Measurements from ENCODE around the gene SLC9A3. TPM values are rescaled to one million over a fixed set of nuclear protein-coding genes. Genes with fewer than 3 reads are reported as not detected.
"Not testable (repeated sequence)": the region's sequence is repeated elsewhere in the genome, so short reads cannot be mapped to it uniquely, and the experiment has no call there.

The SLC9A3 gene
- total RNA-seq, 1 donor from 2014 or later = 537 TPM

DNA sequence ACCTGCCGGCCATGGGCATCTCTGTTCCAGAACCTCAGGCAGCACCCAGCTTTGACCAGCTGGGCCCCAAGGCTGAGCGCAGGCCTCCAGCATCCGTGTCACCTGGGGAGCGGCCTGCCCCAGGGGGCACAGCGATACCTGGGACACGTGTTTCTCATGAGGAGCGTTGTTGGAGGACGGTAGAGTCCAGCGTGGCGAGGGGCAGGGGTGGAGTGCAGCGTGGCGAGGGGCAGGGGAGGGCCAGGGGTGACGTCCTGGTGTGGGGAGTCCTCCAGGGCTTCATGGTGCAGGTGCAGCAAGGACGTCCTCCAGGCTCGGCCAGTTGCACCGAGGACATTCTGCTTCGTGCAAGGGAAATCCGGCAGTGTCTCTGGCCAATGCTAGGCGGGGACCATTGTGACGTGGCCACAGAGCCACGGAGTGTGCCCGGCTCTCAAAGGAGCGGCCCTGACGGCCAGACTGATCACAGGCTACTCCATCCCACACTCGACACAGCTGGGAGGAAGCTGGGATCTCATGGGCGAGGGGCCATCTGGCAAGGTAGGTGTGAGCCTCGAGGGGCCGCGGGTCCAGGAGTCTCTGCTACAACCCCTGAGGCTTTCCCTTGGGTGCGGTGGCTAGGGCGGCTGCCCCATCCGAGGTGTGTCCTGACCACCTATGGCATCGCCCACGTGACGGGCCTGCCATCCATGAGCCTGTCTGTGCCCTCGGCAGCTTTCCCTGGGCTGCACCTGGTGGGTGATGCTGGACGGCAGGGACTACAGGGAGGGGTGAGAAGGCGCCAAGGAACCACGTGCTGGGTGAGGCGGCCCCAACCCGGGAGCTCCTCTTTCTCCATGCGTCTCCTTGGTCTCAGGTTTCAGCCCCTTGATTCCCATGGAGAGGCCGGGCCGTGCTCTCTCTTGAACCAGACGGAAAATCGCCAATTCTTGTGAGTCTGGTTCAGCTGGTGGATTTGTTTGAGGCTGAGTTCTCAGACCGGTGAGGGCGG, 33.8 kb downstream of the SLC9A3 start:
- no peak for DNase-seq (ENCODE audit: low spot score)

DNA sequence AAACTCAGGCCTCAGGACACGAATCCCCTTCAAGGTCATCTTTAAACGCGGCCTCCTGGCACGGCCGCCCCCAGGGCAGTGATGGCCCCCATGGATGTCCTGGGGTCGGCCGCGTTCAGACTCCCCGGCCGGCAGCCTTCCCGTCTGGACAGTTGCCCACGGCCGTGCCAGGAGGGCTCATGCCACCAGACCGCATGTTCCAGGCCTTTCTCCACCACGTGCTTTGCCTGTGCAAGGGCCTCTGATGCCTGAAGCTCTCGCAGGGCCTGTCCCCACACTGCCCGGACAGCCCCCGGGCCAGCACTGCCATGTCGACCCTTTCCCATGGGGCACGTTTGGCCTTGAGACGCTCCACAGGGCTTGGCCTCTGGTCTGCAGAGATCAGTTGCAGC, 34.6 kb downstream of the SLC9A3 start:
- DNase-seq (ENCODE audit: low spot score) = no peak

DNA sequence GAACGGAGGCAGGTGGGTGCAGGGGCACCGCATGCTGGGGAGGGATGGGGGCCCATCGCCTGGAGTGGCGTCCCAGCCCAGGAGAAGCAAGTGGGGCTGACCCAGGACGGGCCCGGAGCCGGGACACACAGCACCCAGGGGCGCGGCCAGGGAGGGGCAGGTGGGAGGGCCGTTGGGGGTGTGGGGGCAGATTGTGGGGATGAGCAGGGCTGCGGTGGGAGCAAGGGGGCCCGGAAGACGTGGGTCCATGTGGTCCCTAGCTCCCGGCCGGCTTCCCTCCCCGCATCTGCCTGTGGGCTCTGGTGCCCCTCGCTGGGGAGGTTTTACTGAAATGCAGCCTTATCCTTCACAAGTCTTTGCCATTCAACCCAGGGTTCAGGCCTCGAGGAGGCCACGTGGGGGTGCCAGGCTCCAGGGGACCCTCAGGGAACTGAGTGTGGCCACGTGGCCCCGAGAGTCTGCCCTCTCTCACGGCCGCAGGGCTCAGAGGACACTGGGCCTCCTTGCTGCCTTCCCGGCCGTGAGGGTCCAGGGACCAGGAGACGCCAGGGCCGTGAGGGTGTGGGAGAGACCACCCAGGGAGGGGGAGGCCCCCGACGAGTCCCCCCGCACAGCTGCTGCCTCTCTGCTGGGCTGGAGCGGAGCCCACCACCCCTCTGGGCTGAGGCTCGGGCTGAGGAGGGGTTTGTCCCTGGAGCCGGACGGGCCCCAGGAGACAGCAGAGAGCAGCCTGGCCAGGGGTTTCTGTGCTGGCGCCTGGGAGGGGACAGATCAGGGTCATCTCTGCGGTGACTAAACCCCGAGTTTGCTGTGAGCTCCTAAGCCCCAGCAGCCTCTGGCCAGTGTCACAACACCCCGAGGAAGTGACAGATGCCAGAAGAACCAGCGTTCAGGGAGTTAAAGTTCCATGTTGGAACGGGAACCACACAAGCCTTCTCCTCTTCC, 35.2 kb downstream of the SLC9A3 start:
- DNase-seq (ENCODE audit: low spot score) = no peak

DNA sequence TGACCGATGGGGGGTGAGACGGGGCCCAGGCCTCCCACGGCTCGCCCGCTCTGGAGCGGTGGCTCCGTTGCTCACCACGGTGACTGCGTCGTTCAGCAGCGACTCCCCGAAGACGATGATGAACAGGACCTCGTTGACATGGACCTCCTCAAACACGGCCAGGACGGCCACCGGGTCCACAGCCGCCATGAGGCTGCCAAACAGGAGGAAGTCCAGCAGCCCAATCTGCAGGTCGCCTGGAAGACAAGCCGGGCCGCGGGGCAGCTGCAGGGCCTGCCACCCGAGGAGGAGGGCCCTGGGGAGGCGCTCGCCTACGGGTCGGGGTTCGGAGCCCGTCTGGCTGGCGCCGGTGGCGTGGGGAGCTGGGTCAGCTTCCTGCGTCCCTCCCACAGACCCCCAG, 36.0 kb downstream of the SLC9A3 start:
- DNase-seq (ENCODE audit: low spot score) = no peak

DNA sequence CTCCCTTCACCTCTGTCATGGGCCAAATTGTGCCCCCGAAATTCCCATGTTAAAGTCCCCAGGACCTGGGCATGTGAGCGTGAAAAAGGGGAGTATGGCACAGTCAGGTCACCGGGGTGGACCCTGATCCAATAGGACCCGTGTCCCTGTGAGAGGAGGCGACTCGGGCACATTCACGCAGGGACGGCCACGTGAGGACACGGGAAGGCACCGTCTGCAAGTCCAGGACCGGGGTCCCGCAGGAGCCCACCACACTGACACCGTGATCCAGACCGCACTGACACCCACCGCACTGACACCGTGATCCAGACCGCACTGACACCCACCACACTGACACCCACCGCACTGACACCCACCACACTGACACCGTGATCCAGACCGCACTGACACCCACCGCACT, 37.7 kb downstream of the SLC9A3 start:
- not testable (repeated sequence) for DNase-seq (ENCODE audit: low spot score)

DNA sequence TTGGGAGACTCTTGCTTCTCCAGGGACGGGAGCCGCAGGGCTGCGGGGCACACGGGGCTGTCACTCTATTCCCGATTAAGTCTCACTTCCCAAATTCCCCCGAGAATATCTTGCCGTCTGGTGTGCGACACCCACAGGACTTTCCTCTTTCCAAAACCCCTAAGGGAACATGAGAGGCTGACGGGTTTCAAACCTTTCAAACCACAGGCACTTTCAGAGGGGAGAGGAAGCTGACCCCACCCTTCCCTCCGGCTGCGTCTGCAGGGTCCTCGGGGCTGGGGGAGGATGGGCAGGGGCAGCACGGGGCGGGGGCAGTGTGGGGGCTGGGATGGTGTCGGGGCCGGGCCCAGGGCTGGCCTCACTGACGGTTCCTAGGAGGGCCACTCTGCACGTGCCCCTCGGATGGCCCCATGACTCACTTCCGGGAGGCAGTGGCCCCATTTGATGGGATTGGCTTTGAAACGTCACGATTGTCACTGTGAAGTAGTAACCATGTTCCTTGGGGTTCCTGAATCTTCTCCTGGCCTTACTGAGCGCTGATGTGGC, 38.2 kb downstream of the SLC9A3 start:
- DNase-seq (ENCODE audit: low spot score) = no peak

DNA sequence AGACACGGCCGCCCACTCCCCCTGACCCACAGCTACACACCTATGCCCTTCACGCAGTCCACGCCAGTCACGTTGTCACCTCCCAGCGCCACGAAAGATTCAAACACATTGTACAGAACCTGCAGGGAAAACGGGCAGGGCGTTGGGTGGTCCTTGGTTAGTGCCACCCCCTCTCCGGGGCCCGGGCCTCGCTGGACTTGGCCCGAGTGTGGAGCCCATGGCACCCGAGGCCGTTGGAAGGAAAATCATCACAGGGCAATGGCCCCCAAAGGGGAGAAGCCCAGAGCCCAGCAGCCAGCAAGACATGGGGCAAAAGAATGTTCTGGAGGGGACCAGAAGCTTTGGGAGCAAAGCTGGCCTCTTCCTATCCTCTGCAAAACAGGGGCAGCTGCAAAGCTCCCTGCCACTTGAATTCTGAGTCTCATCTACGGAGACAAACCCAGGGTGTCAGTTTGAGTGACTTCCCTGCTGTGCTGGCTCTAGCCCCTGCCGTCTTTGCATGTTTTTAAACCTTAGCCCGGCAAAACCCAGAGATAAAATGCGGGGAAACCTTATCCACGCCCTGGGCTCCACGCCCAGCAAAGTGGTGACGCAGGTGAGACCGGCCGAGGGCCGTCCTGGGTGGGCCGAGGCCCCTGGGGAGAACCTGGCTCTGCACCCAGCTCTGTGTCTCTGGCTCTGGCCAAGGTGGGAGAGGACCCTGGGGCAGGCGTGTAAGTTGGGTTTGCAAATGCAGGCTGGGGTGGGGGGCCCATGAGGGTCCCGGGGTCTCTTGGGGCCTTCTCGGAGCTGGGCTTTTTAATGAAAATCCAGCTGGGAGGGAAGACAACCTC, 38.9 kb downstream of the SLC9A3 start:
- DNase-seq (ENCODE audit: low spot score) = no peak

DNA sequence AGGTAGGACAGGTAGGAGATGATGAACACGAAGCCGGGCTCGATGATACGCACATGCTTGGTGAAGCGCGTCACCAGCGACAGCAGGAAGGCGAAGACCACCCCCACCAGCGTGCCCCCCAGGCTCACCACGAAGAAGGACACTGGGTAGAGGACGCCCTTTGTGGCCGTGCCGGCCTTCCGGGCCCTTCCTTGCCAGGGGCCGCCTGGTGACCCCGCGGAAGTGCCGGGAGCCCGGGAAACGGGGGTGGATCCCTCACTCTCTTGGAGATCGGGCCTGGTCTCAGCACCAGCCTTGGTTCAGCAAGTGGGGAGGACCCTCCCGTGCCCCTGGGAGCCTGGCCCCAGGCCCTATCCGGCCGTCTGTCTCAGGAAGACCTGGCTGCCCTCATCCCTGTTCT, 39.7 kb downstream of the SLC9A3 start:
- DNase-seq (ENCODE audit: low spot score) = no peak

DNA sequence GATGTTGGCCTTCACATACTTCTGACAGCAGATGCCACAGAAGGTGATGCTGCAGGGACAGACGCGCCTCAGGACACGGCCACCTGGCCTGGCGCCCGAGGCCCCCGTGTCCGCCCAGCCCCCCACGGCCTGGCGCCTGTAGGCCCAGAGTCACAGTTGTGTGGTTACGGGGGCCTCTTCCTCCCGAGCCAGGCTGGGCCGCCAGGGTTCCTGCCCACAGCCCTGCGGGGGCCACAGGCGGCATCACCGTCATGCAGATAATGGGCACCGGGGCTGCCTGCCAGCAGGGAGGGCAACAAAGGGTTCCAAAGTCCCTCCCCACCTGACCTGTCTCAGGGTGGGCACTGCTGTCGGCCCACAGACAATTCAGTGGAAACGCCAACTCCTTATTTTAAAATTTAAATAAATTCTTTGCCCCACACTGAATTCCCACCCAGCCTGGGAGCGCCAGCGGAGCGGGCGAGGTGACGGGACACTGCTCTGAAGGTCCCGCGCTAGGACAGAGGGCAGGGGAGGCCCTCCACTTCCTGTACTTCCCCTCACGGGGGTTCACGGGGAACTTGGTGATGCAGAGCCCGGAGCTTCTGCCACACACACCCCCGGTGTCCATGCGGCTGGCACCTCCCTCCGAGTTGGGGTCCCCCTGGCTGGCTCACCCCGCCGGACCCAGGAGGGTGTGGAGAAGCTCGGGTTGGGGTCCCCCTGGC, 40.7 kb downstream of the SLC9A3 start:
- DNase-seq (ENCODE audit: low spot score) = no peak

DNA sequence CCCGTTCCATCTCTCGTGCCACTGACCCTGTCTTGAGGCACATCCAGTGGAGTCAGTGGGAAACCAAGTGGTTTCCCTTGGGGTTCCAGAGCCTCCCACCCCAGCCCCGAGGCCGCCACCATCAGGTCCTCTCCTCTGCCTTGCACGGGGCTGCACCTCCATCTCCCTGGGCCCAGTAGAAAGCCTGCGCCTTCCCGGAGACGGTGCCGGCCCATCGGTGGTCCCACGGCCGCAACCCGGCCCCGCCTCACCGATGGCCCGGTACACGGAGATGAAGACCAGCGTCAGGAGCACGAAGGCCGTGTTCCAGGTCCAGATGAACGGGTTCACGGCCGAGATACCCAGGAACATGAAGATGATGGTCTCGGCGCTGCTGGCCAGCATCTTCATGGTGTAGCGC, 41.2 kb downstream of the SLC9A3 start:
- no peak for DNase-seq (ENCODE audit: low spot score)

DNA sequence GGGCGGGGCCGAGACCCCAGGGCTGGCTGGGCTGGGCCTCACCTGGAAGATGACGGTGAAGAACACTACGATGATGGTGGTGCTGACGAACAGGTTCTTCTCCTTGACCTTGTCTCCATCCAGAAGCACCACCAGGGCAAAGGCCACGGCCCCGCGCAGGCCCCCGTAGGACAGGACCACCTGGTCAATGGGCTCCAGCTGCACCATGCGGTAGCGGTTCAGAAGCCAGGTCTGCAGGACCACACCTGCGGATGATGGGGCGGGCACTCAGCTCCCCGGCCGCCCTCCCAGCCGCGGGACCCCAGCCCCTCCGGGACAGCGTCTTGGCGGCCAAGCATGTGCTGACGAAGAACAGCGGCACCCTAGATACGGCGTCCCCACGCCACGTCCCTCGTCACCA, 41.7 kb downstream of the SLC9A3 start:
- no peak for DNase-seq (ENCODE audit: low spot score)

DNA sequence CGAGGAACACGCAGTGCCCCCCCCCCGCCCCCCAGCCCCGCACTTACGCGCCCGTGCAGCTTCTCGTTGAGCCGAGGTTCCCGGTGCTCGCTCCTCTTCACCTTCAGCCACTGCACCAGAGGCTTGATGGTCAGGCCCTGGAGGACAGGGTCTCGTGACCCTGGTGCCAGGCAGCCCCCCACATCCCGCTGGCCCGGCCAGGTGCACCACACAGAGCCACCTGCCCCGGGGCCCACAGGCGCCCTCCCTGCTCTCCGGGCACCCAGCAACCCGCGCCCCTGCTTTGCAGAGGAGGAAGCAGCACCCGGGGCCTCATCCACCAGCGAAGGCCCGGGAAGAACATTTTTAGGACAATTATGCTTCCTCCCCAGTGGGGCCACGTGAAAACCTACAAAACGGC, 42.2 kb downstream of the SLC9A3 start:
- DNase-seq (ENCODE audit: low spot score) = no peak

DNA sequence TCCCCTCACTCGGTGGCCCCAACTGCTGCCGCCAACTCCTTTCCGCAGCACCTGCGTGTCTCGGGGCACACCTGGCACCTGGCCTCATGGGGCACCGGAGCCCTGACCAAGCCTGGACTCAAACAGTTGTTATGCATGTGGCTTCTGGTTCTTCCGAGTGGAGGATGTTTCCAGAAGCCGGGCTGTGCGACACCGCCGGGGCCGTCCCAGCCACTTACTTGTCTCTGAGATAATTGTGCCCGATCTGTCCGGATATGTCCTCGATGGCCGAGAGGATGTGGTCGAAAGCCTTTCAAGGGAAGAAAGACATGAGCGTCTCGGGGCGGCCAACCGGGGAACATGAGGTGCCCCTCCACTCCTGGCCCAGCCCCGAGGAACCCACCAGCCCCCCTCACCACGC, 42.9 kb downstream of the SLC9A3 start:
- no peak for DNase-seq (ENCODE audit: low spot score)

DNA sequence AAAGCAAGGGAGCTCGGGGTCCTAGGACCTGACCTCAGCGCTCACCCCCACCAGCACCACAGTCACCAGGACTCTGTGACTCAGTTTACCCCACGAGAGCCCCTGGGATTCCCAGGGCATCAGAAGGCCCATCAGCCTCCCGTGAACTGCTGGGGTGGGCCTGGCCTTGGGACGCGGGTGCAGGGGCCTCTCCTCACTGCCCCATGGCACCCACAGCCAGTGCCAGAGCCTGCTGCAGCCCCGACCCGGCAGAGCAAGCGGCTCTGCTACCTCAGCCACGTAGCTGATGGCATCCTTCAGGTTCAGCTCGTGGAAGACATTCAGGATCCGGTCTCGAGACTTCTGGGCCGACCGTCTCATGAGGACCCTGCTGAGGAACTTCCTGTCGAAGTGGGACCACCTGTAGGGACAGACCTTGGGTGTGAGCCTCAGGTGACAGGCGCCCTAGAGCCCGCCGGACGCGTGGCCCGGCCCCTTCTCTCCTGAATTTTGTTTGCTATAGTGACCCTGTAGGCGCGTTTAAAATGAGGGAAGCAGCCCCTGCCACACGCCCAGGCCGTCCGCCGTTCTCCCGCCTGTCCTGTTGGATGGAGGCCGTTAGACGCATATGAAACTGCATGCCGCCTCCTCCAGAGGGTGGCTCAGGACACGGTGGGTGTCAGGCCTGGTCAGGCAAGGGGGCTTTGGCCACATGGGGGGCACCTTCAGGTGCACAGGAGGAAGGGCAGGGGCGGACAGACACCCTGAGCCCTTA, 44.5 kb downstream of the SLC9A3 start:
- DNase-seq (ENCODE audit: low spot score) = no peak

DNA sequence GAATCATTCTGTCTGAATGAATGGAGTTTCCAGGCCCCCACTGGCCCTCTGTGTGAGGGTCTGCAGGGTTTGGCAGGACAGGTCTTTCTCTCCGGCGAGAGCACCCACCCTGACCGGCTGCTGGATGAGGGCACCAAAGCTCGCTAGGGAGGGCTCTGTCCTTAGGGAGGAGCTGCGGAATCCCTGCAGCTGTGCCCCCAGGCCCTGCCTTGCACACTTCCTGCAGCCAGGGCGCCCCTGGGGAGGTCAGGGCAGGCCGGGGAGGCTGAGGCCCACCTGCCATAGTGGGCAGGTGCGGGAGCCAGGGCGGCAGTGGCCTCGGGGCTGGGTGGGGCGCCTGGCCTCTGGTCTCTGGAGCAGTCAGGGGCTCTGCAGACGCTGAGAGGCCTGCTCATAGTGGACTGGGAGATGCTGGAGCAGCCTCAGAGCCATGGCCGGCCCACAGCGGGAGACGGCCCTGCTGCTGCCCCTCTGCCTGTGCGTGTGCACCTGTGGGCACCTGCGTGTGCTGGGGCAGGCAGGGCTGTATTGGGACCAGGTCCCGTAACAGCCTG, 45.2 kb downstream of the SLC9A3 start:
- DNase-seq (ENCODE audit: low spot score) = no peak

DNA sequence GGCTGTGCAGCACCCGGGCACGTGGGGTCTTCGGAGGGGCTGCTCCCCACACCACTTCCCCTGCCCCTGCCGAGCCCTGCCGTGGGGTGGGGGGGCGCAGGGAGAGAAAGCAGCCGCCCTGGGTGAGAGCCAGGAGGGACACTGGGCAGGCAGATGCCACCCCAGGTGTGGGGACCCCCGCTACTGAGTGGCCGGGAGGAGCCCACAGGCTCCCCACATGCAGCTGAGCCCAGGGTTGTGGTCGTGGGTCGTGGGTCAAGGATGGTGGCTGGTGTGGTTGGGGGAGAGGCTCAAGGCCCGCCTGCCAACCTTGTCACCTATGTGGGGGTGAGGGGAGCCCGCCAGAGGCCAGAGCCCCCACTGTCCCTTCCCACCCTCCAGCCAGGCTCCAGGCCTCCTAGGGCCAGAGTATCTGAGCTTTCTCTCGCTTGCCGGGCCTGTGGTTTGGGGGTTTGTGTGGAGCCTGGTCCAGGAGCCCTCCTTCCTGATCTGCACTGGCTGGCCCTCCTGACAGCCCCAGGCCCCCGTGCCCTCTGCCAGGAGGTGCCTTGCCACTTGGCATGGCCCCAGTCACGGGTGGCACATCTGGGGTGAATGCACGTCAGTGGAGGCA, 45.8 kb downstream of the SLC9A3 start:
- no peak for DNase-seq (ENCODE audit: low spot score)

DNA sequence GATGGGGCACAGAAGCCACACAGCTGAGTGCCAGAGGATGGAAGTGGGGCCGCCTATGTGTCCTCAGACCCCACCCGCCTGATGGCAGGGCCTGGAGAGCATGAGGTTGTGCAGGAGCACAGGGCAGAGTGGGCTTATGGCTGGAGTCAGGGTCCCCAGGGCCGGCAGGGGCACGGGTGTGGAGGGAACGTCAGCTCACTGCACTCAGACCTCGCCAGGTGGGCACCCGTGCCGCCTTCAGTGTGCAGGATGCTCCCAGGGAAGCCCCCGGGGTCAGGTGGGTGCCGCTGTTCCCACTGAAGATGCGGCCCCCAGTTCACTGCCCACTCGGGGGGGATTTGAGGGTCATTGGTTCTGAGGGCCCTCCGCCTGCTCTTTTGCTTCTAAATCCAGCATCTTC, 46.4 kb downstream of the SLC9A3 start:
- no peak for DNase-seq (ENCODE audit: low spot score)

DNA sequence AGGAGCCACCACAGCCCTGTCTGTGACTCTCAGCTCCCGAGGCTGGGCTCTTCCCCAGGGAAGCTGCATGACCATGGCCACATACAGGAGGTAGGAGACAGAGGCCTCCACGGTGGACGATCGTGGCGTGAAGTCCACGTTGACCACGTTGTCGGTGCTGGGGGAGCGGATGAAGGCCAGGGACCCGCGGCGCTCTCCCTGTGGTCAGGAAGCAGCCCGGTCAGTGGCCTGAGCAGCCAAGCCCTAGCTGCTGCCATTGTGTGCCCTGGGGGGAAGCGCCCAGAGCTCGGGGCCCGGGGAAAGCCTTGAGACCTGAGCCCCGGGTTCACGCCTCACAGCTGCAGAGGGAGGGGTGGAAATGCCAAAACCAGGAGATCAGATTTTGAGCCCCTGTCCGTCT, 47.0 kb downstream of the SLC9A3 start:
- DNase-seq (ENCODE audit: low spot score) = no peak

DNA sequence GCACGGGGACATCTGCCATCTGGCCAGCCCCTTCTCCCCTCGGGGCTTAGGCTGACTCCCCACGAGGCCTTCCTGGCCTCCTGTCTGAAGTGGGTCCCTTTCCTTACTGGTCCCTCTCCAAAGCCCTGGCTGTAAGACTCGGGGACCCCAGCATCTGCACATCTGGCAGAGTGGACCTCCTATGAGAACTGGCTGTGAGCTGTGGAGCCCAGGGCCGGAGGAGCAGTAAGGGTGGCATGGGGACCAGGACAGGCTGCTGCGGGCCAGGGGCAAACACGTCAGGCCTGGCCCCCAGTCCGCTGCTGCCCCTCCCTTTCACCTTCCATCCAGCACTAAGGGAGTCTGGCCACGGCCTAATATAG, 47.5 kb downstream of the SLC9A3 start:
- no peak for DNase-seq (ENCODE audit: low spot score)

Data from mucosa of gallbladder (tissue), 1 donor.